22Rv1 (cell line): ENCODE data around the gene TRIP6.
A peak's percentile ranks its signal among the peaks of the same experiment; 100 is the strongest.

Experiments used
- H3K27ac ChIP-seq: fragments of 450-650 bp; 2 replicates; pipeline ENCODE4 v1.5.1; 2017
- ZFX ChIP-seq: fragments of 450-650 bp; IDR thresholded peaks from 2 replicates; pipeline ENCODE4 v1.6.1; 2017; ENCODE audit warnings: antibody characterized with exemption, borderline replicate concordance
- TF ChIP-seq, protein P1 (sequence below): fragments of 450-650 bp; IDR thresholded peaks from 2 replicates; pipeline ENCODE4 v1.5.1; 2017; ENCODE audit warnings: mild to moderate bottlenecking

Gene TRIP6

DNA sequence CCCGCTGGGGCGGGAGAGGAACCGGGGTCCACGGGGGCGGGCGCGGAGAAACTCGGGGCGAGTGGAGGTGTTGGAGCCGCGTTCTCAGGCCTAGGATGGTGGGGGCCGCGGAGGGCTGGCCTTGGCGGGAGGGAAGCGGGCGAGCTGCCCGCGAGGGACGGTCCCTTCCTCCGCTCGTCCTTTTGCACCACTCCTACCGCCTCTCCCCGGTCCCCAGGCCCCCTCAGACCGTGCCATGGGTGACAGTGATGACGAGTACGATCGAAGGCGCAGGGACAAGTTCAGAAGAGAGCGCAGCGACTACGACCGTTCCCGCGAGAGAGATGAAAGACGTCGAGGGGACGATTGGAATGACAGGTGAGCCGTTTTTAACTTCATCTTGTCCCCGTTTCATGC is 8.2 kb downstream of the TRIP6 start:
- H3K27ac ChIP-seq: peak overlapping the region; percentile 94
- no peak for TF ChIP-seq ZFX
- TF ChIP-seq, protein P1, sequence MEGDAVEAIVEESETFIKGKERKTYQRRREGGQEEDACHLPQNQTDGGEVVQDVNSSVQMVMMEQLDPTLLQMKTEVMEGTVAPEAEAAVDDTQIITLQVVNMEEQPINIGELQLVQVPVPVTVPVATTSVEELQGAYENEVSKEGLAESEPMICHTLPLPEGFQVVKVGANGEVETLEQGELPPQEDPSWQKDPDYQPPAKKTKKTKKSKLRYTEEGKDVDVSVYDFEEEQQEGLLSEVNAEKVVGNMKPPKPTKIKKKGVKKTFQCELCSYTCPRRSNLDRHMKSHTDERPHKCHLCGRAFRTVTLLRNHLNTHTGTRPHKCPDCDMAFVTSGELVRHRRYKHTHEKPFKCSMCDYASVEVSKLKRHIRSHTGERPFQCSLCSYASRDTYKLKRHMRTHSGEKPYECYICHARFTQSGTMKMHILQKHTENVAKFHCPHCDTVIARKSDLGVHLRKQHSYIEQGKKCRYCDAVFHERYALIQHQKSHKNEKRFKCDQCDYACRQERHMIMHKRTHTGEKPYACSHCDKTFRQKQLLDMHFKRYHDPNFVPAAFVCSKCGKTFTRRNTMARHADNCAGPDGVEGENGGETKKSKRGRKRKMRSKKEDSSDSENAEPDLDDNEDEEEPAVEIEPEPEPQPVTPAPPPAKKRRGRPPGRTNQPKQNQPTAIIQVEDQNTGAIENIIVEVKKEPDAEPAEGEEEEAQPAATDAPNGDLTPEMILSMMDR: no peak

DNA sequence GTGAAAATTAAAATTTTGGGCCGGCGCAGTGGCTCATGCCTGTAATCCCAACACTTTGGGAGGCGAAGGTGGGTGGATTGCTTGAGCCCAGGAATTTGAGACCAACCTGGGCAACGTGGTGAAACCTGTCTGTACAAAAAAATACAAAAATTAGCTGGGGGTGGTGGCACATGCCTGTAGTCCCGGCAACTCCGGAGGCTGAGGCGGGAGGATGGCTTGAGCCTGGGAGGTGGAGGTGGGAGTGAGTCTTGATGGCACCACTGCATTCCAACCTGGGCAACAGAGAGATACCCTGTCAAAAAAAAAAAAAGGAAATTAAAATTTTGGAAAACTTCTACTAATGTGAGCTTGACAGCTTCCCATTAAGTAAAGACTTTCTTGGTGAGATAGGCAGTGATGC is 10.8 kb downstream of the TRIP6 start:
- peak overlapping the region; percentile 27; the same call in 1 of the 2 replicates for H3K27ac ChIP-seq
- TF ChIP-seq, protein P1: no peak
- TF ChIP-seq ZFX: no peak

DNA sequence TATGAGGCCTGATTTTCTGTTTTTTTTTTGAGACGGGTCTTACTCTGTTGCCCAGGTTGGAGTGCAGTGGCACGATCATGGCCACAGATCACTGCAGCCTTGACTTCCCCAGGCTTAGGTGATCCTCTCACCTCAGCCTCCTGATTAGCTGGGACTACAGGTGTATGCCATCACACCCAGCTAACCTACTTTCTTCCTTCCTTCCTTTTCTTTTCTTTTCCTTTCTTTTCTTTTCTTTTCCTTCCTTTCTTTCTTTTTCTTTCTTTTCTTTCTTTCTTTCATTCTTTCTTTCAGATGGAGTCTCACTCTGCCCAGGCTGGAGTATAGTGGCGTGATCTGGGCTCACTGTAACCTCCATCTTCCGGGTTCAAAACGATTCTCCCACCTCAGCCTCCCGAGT is 11.5 kb downstream of the TRIP6 start:
- peak overlapping the region; percentile 27; the same call in 1 of the 2 replicates for H3K27ac ChIP-seq
- TF ChIP-seq ZFX: no peak
- TF ChIP-seq, protein P1: no peak

DNA sequence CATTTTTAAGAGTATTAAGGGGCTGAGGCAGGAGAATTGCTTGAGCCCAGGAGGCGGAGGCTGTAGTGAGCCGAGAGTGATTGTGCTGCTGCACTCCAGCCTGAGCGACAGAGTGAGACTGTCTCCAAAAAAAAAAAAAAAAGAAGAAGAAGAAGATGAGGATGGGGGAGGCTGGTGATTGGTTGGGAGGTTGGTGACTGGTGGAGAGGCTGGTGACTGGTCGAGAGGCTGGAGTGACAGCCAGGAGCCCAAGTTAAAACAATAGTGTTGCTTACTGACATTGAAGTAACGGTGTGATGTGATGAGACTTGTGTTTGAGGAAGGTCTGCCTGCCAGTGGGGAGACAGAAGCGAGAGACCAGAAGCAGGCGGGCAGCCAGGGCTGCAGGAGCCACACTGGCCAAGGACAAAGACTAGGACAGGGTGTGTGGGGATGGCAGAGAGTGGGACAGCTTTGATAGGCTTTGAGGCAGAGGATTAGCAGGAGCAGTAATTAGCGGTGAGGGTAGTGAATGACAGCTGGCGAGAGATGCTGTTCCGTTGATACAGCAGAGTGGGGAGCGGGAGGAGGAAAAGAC is 12.6 kb downstream of the TRIP6 start:
- H3K27ac ChIP-seq: peak overlapping the region; percentile 27; the same call in 1 of the 2 replicates
- no peak for TF ChIP-seq ZFX
- TF ChIP-seq, protein P1: no peak

DNA sequence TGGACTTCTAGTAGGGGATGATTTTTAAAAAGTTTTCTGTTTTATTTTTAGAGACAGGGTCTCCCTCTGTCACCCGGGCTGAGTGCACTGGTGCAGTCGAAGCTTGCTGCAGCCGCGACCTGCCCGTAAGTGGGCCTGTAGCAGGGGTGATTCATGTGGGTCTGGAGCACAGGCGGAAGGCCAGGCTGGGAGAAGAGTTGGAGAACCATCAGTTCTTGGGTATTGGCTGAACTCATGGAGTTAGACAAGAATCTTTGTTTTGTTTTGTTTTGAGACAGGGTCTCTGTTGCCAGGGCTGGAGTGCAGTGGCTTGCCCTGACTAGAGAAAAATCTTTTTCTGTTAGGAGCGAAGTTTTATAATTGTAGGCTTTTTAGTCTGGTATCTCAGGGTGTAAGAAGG is 13.5 kb downstream of the TRIP6 start:
- TF ChIP-seq ZFX: no peak
- TF ChIP-seq, protein P1: no peak

DNA sequence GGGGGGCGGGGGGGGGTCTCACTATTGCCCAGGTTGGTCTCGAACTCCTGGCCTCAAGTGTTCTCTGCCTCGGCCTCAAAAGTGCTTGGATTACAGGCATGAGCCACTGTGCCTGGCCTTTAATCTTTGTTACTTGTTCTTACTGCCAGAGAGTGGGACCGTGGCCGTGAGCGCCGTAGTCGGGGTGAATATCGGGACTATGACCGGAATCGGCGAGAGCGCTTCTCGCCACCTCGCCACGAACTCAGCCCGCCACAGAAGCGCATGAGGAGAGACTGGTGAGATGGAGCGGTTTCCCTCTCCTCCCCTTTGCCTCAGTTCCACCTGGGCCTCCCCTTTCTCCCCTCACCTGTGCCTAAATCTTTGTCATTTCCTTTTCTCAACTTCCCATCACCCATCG is 13.9 kb downstream of the TRIP6 start:
- TF ChIP-seq, protein P1: no peak
- TF ChIP-seq ZFX: no peak
- no peak overlapping the region for H3K27ac ChIP-seq

More for the DNA sequence above, 13.5 kb downstream of the TRIP6 start:
- H3K27ac ChIP-seq: no peak overlapping the region

DNA sequence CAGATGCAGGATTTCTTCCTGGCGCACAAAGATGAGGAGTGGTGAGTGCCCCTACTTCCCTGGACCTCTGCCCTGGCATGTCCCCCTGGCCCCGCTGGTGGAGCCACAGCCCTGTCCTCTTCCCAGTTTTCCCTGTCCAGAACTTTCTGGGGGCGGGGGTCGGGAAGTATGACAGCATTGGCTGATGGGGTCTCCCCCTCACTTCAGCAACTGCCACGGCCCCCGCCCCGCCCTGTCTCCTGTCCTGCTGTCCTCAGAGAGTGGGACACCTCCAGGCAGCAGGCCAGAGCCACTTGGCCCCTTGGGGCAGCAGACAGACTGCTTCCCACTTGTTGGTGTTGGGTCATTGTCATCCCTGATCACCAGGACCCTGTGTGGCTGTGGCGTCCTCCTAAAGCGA is 15.0 kb downstream of the TRIP6 start:
- H3K27ac ChIP-seq: peak overlapping the region; percentile 36; the same call in 1 of the 2 replicates
- TF ChIP-seq ZFX: no peak
- TF ChIP-seq, protein P1: no peak
